ENCODE data around the gene COLGALT1. TPM values are rescaled to one million over a fixed set of nuclear protein-coding genes. Genes with fewer than 3 reads are reported as not detected.

Gene COLGALT1
- total and polyA plus RNA-seq, 2 of the 8 experiments (the other 6 are each of a cell fraction or from before 2014, with no cell fraction given) = 44.7 to 58.1 TPM

DNA sequence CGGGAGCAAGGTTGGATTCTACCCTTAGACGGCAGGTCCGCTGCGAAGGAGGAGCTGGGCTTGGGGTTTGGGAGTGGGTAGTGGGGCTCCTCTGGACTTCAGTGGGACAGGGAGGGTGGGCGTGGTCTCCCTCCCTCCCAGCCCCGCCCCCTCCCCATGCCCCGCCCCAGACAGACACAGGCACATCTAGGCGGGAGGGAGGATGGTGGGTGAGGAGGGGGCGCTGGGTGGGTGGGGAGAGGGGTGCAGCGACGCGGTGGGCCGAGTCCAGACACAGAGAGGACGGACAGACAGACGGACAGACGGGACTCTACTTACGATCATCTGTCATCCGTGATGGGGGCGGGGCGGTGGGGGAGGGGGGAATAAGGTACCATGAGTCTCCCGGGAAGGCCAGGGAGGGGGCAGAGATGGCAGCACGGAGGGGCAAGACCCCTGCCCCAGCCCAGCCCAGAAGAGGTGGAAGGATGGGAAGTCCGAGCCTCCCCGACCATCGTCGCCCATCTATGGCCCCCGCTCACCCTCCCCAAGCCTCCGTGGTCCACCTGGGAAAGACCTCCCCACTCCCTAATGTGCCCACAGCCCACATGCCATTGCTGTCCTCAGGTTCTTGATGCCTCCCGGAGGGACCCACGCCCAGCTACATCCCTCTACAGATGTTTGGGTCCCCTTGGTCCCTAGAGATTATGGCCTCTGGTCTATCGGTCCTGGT, 67.9 kb downstream of the COLGALT1 start (continued):
- TF ChIP-seq CREB1 (IDR thresholded peaks at IDR 0.05) (no peak), NRF1 (IDR thresholded peaks at IDR 0.05; ENCODE audit: low read depth, low read length) (no peak), POU5F1 (IDR thresholded peaks at IDR 0.05; ENCODE audit: low read depth, low read length) (no peak), RXRA (IDR thresholded peaks at IDR 0.05; ENCODE audit: insufficient read depth, low read depth, low read length) (no peak)
